RWPE2 (cell line): Measurements from ENCODE around the gene ERBB4.

Source experiments
- ATAC-seq: fragments of 200-7000 bp; cut with Tn5 transposase; 3 replicates; pipeline ENCODE4 v1.9.1; 2021; ENCODE audit warnings: low read depth
- DNase-seq: peaks from one replicate; pipeline ENCODE4 v3.0.0-alpha.2; 2020; ENCODE audit warnings: low spot score
- H3K27ac ChIP-seq: fragments of 450-650 bp; 2 replicates; pipeline ENCODE4 v1.5.1; 2017; ENCODE audit warnings: mild to moderate bottlenecking; ENCODE audit not compliant: poor library complexity, severe bottlenecking
- H3K27me3 ChIP-seq: fragments of 250-450 bp; sonication (Bioruptor Pico); 2 replicates; pipeline ENCODE4 v1.5.1; 2021; ENCODE audit warnings: mild to moderate bottlenecking, moderate library complexity; ENCODE audit not compliant: insufficient read depth, poor library complexity, severe bottlenecking
- H3K36me3 ChIP-seq: fragments of 250-450 bp; sonication (Bioruptor Pico); 2 replicates; pipeline ENCODE4 v1.5.1; 2020; ENCODE audit warnings: low read depth, mild to moderate bottlenecking, moderate library complexity
- H3K4me1 ChIP-seq: fragments of 250-450 bp; sonication (Bioruptor Pico); 2 replicates; pipeline ENCODE4 v1.5.1; 2021; ENCODE audit warnings: mild to moderate bottlenecking, moderate library complexity; ENCODE audit not compliant: insufficient read depth, poor library complexity, severe bottlenecking
- H3K4me3 ChIP-seq: fragments of 250-450 bp; sonication (Bioruptor Pico); 2 replicates; pipeline ENCODE4 v1.5.1; 2021; ENCODE audit warnings: mild to moderate bottlenecking, moderate library complexity; ENCODE audit not compliant: severe bottlenecking
- H3K9me3 ChIP-seq: fragments of 250-450 bp; sonication (Bioruptor Pico); 2 replicates; pipeline ENCODE4 v1.5.1; 2021; ENCODE audit warnings: mild to moderate bottlenecking, moderate library complexity; ENCODE audit not compliant: severe bottlenecking
- TF ChIP-seq, protein P1 (sequence below): fragments of 450-650 bp; IDR thresholded peaks from one replicate; pipeline ENCODE4 v1.5.1; 2017; ENCODE audit warnings: mild to moderate bottlenecking, moderate library complexity; ENCODE audit not compliant: poor library complexity, severe bottlenecking

Gene ERBB4

DNA sequence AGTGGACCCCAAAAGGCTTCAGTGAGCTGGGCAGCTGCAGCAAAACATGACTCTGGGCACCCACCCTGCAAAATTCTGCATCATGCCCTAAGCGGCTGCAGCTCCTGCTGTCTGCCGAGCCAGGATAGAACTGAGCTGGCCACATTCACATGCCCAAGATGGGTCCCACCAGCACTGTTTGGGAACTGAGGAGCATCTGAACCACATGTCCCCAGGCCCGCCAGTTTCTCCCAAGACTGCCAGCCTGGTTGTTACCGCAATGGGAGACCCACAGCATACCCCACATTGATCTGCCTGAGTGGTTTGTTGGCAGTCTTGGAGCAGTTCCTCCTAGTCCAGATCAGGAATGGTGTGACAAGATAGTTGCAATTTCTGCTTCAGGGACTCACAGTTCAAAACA lies 1035.4 kb downstream of the ERBB4 start:
- Histone ChIP-seq H3K9me3 (no peaks in the 10 kb centered on the region), H3K27ac (no peak overlapping the region), H3K4me3 (no peak overlapping the region), H3K27me3 (no peaks in the 10 kb centered on the region), H3K4me1 (no peaks in the 10 kb centered on the region), H3K36me3 (no peaks in the 10 kb centered on the region)
- DNase-seq = no peak
- ATAC-seq = no peak
- TF ChIP-seq, protein P1, sequence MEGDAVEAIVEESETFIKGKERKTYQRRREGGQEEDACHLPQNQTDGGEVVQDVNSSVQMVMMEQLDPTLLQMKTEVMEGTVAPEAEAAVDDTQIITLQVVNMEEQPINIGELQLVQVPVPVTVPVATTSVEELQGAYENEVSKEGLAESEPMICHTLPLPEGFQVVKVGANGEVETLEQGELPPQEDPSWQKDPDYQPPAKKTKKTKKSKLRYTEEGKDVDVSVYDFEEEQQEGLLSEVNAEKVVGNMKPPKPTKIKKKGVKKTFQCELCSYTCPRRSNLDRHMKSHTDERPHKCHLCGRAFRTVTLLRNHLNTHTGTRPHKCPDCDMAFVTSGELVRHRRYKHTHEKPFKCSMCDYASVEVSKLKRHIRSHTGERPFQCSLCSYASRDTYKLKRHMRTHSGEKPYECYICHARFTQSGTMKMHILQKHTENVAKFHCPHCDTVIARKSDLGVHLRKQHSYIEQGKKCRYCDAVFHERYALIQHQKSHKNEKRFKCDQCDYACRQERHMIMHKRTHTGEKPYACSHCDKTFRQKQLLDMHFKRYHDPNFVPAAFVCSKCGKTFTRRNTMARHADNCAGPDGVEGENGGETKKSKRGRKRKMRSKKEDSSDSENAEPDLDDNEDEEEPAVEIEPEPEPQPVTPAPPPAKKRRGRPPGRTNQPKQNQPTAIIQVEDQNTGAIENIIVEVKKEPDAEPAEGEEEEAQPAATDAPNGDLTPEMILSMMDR = no peak

DNA sequence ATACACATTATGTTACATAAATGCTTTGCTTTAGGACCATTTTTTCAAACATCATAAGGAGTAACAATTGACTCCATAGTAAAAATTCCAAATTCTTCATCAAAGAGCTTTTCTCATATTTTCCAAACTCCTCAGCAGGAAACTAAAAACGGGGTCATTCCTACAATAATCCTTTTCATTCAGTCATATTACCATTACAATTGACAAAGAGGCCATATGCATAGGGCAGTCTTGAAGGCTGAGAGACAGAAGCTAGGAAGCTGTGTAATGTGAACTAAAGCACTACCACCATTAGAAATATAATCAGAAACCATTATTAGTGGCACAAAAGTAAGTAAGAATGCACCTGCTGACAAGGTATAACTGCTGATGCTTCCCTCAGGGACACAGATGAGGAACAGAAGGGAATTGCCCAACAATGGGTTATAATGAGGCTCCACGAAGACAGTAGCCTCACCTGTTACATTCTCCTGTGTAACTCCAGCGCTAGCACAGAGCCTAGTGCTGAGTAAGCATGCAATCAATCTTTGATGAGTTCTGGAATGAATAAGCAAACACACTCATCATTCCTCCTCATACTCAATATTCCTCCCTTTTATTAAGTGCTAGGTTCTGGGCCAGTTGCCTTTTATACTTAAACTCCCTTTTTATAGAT lies 1039.9 kb downstream of the ERBB4 start:
- no peaks in the 10 kb centered on the region for H3K27me3 ChIP-seq
- TF ChIP-seq, protein P1 = no peak
- DNase-seq (no peak), ATAC-seq (no peak)
- H3K27ac ChIP-seq = no peak overlapping the region
- H3K36me3 ChIP-seq = no peaks in the 10 kb centered on the region
- H3K9me3 ChIP-seq = no peaks in the 10 kb centered on the region
- no peaks in the 10 kb centered on the region for H3K4me1 ChIP-seq
- H3K4me3 ChIP-seq = no peak overlapping the region

- Histone ChIP-seq H3K27ac (no peak overlapping the region), H3K27me3 (no peaks in the 10 kb centered on the region), H3K4me3 (no peak overlapping the region), H3K4me1 (no peaks in the 10 kb centered on the region), H3K36me3 (no peaks in the 10 kb centered on the region), H3K9me3 (no peaks in the 10 kb centered on the region)
- no peak for ATAC-seq
- no peak for DNase-seq
- TF ChIP-seq, protein P1 = no peak
These were observed 1043.3 kb downstream of the ERBB4 start for GRCh38 chr2:211495339-211495738.

DNA sequence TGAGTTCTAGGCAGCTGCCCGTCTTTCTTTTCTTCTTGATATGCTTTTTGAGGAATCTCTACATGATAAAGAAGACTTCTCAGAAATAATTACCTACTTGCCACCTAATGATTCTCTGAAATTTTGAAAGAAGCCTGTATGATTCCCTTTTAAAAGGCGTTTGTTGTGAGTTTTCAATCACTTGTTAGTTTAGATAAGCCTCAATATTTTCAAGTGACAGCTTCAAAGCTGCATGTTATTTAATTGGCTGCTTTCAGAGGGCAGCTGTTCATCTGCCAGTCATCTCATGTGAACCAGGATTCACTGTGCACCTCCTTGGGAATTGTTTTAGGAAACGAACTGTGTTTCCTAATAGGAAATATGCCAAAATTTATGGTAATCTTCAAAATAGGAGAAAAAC lies 1044.1 kb downstream of the ERBB4 start:
- Histone ChIP-seq H3K4me1 (no peaks in the 10 kb centered on the region), H3K4me3 (no peak overlapping the region), H3K9me3 (no peaks in the 10 kb centered on the region), H3K27ac (no peak overlapping the region), H3K27me3 (no peaks in the 10 kb centered on the region), H3K36me3 (no peaks in the 10 kb centered on the region)
- DNase-seq (no peak), ATAC-seq (no peak)
- TF ChIP-seq, protein P1 = no peak

DNA sequence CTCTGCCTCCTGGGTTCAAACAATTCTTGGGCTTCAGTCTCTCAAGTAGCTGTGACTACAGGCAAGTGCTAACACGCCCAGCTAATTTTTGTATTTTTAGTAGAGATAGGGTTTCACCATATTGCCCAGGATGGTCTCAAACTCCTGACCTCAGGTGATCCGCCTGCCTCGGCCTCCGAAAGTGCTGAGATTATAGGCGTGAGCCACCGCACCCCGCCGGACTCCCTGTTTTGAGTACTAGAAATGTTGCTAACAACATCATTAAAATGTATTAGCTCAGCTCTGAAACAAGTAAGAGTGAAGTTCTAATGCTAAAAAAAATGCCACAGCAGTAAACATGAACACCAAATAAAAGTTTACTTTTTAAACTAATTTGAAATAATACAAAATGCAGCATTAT lies 1044.5 kb downstream of the ERBB4 start:
- Histone ChIP-seq H3K9me3 (no peaks in the 10 kb centered on the region), H3K27ac (no peak overlapping the region), H3K36me3 (no peaks in the 10 kb centered on the region), H3K27me3 (no peaks in the 10 kb centered on the region), H3K4me3 (no peak overlapping the region), H3K4me1 (no peaks in the 10 kb centered on the region)
- TF ChIP-seq, protein P1 = no peak
- DNase-seq (no peak), ATAC-seq (no peak)
